Kidney epithelial cell (primary cell): ENCODE data around the gene MMP14. TPM values are rescaled to one million over a fixed set of nuclear protein-coding genes. Genes with fewer than 3 reads are reported as not detected.
A peak's percentile ranks its signal among the peaks of the same experiment; 100 is the strongest.

Experiments
- DNase-seq: peaks from one replicate; pipeline ENCODE4 v3.0.0-alpha.2; 2010; ENCODE audit warnings: low read depth
- H3K27me3 ChIP-seq: 2 replicates; pipeline ENCODE4 v1.6.0; 2011; ENCODE audit warnings: low read length; ENCODE audit not compliant: control insufficient read depth, insufficient read depth
- H3K36me3 ChIP-seq: 2 replicates; pipeline ENCODE4 v1.5.1; 2011; ENCODE audit warnings: low read length; ENCODE audit not compliant: control insufficient read depth, insufficient read depth
- H3K4me3 ChIP-seq: 2 replicates; pipeline ENCODE4 v1.5.1; 2011; ENCODE audit warnings: low read depth, mild to moderate bottlenecking, control low read depth, low read length
- CTCF ChIP-seq: IDR thresholded peaks from 2 replicates; pipeline ENCODE4 v1.5.1; 2011; ENCODE audit warnings: mild to moderate bottlenecking, moderate library complexity, low read length, control low read depth, inconsistent platforms; ENCODE audit not compliant: insufficient read depth, poor library complexity, severe bottlenecking
- total RNA-seq: library from RNA; depleted of rRNA; stranded (reverse); fragments of >200 nt; gene quantifications from 2 replicates; pipeline ENCODE4 v1.2.3, GENCODE V29; 2015

The MMP14 gene
- total RNA-seq, 1 donor from 2014 or later: 669 TPM

DNA sequence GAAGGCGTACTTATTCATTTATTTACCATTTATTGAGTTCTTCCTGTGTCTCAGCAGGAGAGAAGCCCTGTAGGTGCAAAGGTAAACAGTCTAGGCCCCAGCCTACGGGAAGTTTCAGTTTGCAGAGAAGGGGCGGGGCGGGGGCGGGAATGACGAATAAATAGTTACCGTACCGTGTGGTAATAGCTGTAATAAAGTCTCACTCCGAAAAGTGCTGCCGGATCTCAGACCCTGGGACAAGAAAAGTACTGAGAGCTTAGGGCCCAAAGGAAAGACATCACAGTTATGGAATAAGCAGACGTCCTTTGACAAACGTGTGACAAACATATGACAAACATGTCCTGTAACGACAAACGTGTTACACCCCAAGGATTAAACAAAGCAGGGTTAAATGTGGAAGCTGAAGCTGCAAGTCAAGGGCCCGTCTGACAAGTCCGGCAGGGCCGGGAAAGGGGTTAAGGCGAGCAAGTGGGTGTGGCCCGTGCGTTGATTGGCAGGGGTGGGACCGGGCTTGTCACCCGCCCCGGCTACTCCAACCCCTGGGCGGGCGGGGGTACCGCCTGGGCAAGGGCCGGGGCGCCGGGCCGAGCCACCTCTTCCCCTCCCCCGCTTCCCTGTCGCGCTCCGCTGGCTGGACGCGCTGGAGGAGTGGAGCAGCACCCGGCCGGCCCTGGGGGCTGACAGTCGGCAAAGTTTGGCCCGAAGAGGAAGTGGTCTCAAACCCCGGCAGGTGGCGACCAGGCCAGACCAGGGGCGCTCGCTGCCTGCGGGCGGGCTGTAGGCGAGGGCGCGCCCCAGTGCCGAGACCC, 35.0 kb downstream of the MMP14 start, which contains the start of gene LRP10:
TSS of gene LRP10 (plus strand) at position 517 of the 809 bp plus-strand sequence. CDS start 564 bp downstream, outside the sequence.
- H3K36me3 ChIP-seq: peaks cover 7% of the 10 kb centered on the region
- DNase-seq: no peak
- TF ChIP-seq CTCF: no peak
- H3K4me3 ChIP-seq: peak within 1 kb of the TSS; percentile 92
- H3K27me3 ChIP-seq: no peaks in the 10 kb centered on the region

- TF ChIP-seq CTCF: peak; percentile 98
- Histone ChIP-seq H3K27me3 (no peaks in the 10 kb centered on the region), H3K36me3 (peaks cover 7% of the 10 kb centered on the region), H3K4me3 (peak overlapping the region; percentile 92)
- no peak for DNase-seq
Observed at GRCh38 chr14:22872033-22872832, 35.8 kb downstream of the MMP14 start.

- no peak for TF ChIP-seq CTCF
- Histone ChIP-seq H3K36me3 (peaks cover 7% of the 10 kb centered on the region), H3K4me3 (peak overlapping the region; percentile 92), H3K27me3 (no peaks in the 10 kb centered on the region)
- no peak for DNase-seq
Observed at GRCh38 chr14:22872833-22873520, 36.6 kb downstream of the MMP14 start.

- Histone ChIP-seq H3K36me3 (peaks cover 9% of the 10 kb centered on the region), H3K4me3 (no peak overlapping the region), H3K27me3 (no peaks in the 10 kb centered on the region)
- TF ChIP-seq CTCF: no peak
- DNase-seq: no peak
Observed at GRCh38 chr14:22875003-22875747, 38.8 kb downstream of the MMP14 start.

- DNase-seq: no peak
- H3K36me3 ChIP-seq: peaks cover 9% of the 10 kb centered on the region
- no peak for TF ChIP-seq CTCF
Observed at GRCh38 chr14:22875748-22876319, 39.4 kb downstream of the MMP14 start.

More at GRCh38 chr14:22875748-22876319, 39.4 kb downstream of the MMP14 start:
- H3K4me3 ChIP-seq: no peak overlapping the region
- no peaks in the 10 kb centered on the region for H3K27me3 ChIP-seq
